ENCODE measurements around the gene ATP8B1. TPM values are rescaled to one million over a fixed set of nuclear protein-coding genes. Genes with fewer than 3 reads are reported as not detected.

ATP8B1 gene
- total and polyA plus RNA-seq, 9 of the 15 experiments (the other 6 are each of a cell fraction or from before 2014, with no cell fraction given), result 0.01 to 0.22 (median 0.03) TPM; not detected in 3

DNA sequence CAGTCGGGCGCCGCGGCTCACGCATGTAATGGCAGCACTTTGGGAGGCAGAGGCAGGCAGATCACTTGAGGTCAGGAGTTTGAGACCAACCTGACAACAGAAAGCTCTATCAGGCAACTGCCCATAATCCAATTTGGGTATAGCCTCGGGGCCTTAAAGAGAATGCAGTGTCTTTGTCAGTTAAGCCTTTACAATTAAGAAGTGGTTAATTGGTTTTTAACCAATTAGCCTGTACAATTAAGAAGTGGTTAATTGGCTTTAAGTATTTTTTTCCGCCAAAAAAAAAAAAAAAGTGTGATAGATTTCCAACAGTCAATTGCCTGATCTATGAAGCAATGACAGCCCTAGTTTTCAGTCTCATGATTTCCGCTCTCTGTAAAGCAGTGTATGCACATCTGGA lies 106.8 kb downstream of the ATP8B1 start:
- Histone ChIP-seq H3K9me1 (ENCODE audit: control insufficient read depth, insufficient read depth, low read length) (no peaks in the 10 kb centered on the region), H3K79me2 (ENCODE audit: control insufficient read depth, insufficient read depth, low read length) (no peaks in the 10 kb centered on the region), H3K4me1 (replicated peaks in 1 of 2; ENCODE audit: control insufficient read depth in 2 of 2, insufficient read depth in 2 of 2, low read length in 2 of 2) (no peaks in the 10 kb centered on the region; a peak in 1 of 5 replicates), H3K27me3 (ENCODE audit: control insufficient read depth in 2 of 2, insufficient read depth in 2 of 2, low read length in 2 of 2) (no peaks in the 10 kb centered on the region), H3K9me3 (replicated peaks; ENCODE audit: control insufficient read depth, insufficient read depth, low read depth, low read length) (no peaks in the 10 kb centered on the region), H3K36me3 (ENCODE audit: control insufficient read depth, insufficient read depth, low read length) (no peaks in the 10 kb centered on the region), H3K4me2 (ENCODE audit: insufficient read depth, low read length) (no peak overlapping the region), H4K20me1 (replicated peaks; ENCODE audit: control insufficient read depth, insufficient read depth, low read length) (no peaks in the 10 kb centered on the region), H3K9ac (ENCODE audit: insufficient read depth in 1 of 2, low read depth in 2 of 2, low read length in 2 of 2) (no peak overlapping the region), H3K27ac (ENCODE audit: extremely low read depth, low read depth, low read length) (no peak overlapping the region), H2AFZ (ENCODE audit: low read depth, low read length) (no peak overlapping the region), H3K4me3 (no peak overlapping the region)
- in situ Hi-C loops (cut with MboI) (no loop called here), intact Hi-C loops (cut with micrococcal nuclease) (no loop called here)
- CTCF ChIA-PET (ENCODE audit: low intra/inter-chr PET ratio), result no interaction called here
- BruUV-seq (replicated peaks), result no TSS peak
- ATAC-seq, result no peak
- TF ChIP-seq CBX1 (IDR thresholded peaks at IDR 0.05; ENCODE audit: low read depth), result no peak
- POLR2A ChIA-PET, result no interaction called here
- DNase-seq (ENCODE audit: extremely low read depth in 1 of 4, low spot score in 3 of 4), result no peak
- 67% methylated on average over 7 of the region's 8 CpGs for WGBS (ENCODE audit: insufficient coverage, low coverage, missing lambda C conversion rate)
- FAIRE-seq, result no peak

DNA sequence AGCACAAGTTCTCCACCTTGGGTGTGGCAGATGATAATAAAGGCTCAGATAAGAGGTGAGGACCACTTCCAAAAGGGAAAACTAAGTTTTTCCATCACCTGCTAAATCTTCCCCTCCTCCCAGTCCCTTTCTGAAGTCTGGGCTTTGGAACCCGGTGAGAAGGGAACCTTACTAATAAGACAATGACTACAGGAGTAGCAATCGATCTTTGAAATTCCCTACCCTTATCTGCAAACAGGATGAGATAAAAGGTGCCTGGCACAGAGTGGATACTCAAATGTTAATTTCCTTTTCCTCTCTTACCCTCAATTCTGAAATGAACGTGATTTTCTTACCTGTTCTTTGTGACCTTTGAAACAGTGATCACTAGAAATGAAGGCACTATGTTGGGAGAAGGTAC lies 111.8 kb downstream of the ATP8B1 start:
- H3K27me3 ChIP-seq (ENCODE audit: control insufficient read depth in 2 of 2, insufficient read depth in 2 of 2, low read length in 2 of 2), result no peaks in the 10 kb centered on the region; a peak in 1 of 5 replicates
- no peak overlapping the region for H3K4me2 ChIP-seq (ENCODE audit: insufficient read depth, low read length)
- in situ Hi-C loops (cut with MboI) (no loop called here), intact Hi-C loops (cut with micrococcal nuclease) (no loop called here)
- no peaks in the 10 kb centered on the region for H3K9me1 ChIP-seq (ENCODE audit: control insufficient read depth, insufficient read depth, low read length)
- no peaks in the 10 kb centered on the region for H3K9me3 ChIP-seq (replicated peaks; ENCODE audit: control insufficient read depth, insufficient read depth, low read depth, low read length)
- H3K4me3 ChIP-seq, result no peak overlapping the region
- no TSS peak for BruUV-seq (replicated peaks)
- no peak for FAIRE-seq
- no peak for ATAC-seq
- no peaks in the 10 kb centered on the region for H3K79me2 ChIP-seq (ENCODE audit: control insufficient read depth, insufficient read depth, low read length)
- ChIA-PET CTCF (ENCODE audit: low intra/inter-chr PET ratio) (no interaction called here), POLR2A (no interaction called here)
- WGBS (ENCODE audit: insufficient coverage, low coverage, missing lambda C conversion rate), result 7% methylated on average over 3 of the region's 3 CpGs
- TF ChIP-seq ZNF175 (CRISPR knock-in tag; IDR thresholded peaks at IDR 0.05; ENCODE audit: low read depth) (no peak), RFX5 (IDR thresholded peaks at IDR 0.05; ENCODE audit: low read depth, low read length) (no peak), RNF2 (IDR thresholded peaks at IDR 0.05) (no peak), KAT2B (IDR thresholded peaks at IDR 0.05; ENCODE audit: low read depth, low read length) (no peak), U2AF1 (optimal IDR thresholded peaks at IDR 0.05; ENCODE audit: low read depth, low read length) (no peak), POLR2G (IDR thresholded peaks at IDR 0.05; ENCODE audit: low read depth, low read length) (no peak), THRAP3 (IDR thresholded peaks at IDR 0.05; ENCODE audit: borderline replicate concordance) (no peak), GABPA (tag; conservative IDR thresholded peaks at IDR 0.05; ENCODE audit: low read depth) (no peak), ZNF253 (CRISPR knock-in tag; conservative IDR thresholded peaks at IDR 0.05) (no peak), ZFX (CRISPR knock-in tag; IDR thresholded peaks at IDR 0.05) (no peak)
- TF ChIP-seq, protein P1, sequence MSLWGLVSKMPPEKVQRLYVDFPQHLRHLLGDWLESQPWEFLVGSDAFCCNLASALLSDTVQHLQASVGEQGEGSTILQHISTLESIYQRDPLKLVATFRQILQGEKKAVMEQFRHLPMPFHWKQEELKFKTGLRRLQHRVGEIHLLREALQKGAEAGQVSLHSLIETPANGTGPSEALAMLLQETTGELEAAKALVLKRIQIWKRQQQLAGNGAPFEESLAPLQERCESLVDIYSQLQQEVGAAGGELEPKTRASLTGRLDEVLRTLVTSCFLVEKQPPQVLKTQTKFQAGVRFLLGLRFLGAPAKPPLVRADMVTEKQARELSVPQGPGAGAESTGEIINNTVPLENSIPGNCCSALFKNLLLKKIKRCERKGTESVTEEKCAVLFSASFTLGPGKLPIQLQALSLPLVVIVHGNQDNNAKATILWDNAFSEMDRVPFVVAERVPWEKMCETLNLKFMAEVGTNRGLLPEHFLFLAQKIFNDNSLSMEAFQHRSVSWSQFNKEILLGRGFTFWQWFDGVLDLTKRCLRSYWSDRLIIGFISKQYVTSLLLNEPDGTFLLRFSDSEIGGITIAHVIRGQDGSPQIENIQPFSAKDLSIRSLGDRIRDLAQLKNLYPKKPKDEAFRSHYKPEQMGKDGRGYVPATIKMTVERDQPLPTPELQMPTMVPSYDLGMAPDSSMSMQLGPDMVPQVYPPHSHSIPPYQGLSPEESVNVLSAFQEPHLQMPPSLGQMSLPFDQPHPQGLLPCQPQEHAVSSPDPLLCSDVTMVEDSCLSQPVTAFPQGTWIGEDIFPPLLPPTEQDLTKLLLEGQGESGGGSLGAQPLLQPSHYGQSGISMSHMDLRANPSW (CRISPR knock-in tag; IDR thresholded peaks at IDR 0.05), result no peak
- H3K4me1 ChIP-seq (replicated peaks in 1 of 2; ENCODE audit: control insufficient read depth in 2 of 2, insufficient read depth in 2 of 2, low read length in 2 of 2), result no peaks in the 10 kb centered on the region; a peak in 1 of 5 replicates
- no peak overlapping the region for H2AFZ ChIP-seq (ENCODE audit: low read depth, low read length)
- H4K20me1 ChIP-seq (replicated peaks; ENCODE audit: control insufficient read depth, insufficient read depth, low read length), result no peaks in the 10 kb centered on the region
- no peak overlapping the region for H3K27ac ChIP-seq (ENCODE audit: extremely low read depth, low read depth, low read length)
- DNase-seq (ENCODE audit: extremely low read depth in 1 of 4, low spot score in 3 of 4), result no peak
- H3K36me3 ChIP-seq (ENCODE audit: control insufficient read depth, insufficient read depth, low read length), result no peaks in the 10 kb centered on the region
- H3K9ac ChIP-seq (ENCODE audit: insufficient read depth in 1 of 2, low read depth in 2 of 2, low read length in 2 of 2), result no peak overlapping the region
